ENCODE results near the gene CDC23.
A peak's percentile ranks its signal among the peaks of the same experiment; 100 is the strongest.
"Not testable (repeated sequence)": the region's sequence is repeated elsewhere in the genome, so short reads cannot be mapped to it uniquely, and the experiment has no call there.

Gene CDC23, protein sequence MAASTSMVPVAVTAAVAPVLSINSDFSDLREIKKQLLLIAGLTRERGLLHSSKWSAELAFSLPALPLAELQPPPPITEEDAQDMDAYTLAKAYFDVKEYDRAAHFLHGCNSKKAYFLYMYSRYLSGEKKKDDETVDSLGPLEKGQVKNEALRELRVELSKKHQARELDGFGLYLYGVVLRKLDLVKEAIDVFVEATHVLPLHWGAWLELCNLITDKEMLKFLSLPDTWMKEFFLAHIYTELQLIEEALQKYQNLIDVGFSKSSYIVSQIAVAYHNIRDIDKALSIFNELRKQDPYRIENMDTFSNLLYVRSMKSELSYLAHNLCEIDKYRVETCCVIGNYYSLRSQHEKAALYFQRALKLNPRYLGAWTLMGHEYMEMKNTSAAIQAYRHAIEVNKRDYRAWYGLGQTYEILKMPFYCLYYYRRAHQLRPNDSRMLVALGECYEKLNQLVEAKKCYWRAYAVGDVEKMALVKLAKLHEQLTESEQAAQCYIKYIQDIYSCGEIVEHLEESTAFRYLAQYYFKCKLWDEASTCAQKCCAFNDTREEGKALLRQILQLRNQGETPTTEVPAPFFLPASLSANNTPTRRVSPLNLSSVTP

DNA sequence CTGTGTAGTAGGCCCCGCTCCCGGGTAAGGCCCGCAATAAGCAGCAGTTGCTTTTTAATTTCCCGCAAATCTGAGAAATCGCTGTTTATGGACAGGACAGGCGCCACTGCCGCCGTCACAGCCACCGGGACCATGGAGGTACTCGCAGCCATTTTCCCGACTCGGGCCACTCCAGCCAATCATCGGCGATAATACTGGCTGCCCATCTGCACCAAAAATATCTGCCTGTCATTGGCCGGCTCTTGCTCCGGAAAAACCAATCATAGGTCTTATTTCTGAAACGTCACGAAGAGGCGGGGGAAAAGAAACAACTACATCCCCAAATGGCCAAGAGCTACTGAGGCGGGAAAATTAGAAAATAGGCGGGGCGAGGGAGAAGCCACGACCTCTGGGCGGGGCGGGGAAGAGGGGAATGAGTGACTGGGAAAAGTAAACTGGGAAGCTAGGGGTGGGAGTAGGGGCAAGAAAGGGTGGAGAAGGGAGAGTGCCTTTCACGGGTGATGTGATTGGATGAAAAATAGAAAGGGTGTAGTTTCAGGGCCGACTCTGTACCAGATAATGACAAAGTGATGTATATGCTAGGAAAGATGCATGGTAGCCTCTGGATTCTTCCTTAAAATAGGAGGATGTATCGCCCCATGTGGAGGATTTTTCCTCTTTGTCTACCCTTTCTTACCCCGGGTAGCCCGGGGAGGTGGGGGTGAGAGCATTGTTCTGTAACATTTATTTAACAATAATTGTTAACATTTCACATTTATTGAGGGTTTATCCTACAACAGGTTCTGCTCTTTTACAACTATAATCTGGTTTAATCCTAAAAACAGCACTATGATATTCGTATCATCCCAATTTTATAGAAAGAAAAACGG is at the start of gene CDC23:
TSS of gene CDC23 (minus strand) at position 163 of the 869 bp plus-strand sequence. CDS start at position 152, 11 bp downstream.
- DNase-seq = peak; percentile 93 to 96

GRCh38 chr5:138258704-138259292 is 45.7 kb upstream of the CDC23 start:
- DNase-seq = no peak

DNA sequence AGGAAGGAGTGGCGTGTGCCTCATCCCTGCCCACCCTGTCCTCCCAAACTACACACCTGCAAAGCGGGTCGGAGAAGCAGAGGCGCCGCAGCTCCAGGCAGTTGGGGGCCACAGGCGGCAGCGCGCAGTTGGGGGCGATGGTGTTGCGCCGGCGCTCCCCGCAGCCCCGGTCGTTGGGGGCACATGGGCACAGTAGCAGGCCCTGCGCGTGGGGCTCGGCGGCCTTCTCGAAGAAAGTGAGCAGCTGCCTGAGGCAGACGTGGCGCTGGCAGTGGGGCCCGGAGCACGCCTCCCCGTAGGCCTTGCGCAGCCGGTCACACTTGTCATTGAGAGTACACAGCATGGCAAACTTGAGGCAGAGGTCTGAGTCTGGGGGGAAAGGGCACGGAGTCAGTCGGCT is 44.5 kb upstream of the CDC23 start:
- no peak for DNase-seq

DNA sequence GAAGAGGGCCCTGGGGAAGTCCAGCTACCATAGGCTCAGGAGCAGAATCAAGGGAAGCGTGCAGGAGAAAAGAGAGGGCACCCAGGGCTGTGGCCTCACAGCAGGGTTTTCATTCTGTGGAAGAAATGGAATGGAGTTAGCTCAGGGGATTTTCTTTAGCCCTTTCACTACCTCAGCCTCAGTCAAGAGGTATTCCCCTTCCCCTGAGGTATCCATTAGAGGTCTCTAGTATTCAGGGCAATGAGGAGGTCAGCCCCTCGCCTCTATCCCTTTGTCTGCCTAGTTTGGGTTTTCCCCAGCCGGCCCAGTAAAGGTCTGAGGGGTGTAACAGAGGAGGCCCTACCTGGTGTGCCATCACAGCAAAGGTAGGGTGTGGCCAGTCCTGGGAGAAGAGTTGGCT is 39.8 kb upstream of the CDC23 start:
- no peak for DNase-seq

DNA sequence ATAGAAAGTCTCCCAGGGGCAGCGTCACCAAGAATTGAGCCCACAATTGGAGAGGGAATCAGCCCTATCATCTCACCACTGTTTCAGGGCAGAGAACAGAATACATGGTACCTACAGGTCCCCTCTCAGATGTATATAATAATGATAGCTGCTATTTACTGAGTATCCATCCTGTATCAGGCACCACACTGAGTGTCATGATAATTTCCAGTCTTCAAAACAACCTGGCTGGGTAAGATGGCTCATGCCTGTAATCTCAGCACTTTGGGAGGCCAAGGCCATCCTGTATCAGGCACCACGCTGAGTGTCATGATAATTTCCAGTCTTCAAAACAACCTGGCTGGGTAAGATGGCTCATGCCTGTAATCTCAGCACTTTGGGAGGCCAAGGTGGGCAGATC is 34.7 kb upstream of the CDC23 start:
- DNase-seq = not testable (repeated sequence)

GRCh38 chr5:138246822-138247221 is 33.7 kb upstream of the CDC23 start:
- DNase-seq = no peak

DNA sequence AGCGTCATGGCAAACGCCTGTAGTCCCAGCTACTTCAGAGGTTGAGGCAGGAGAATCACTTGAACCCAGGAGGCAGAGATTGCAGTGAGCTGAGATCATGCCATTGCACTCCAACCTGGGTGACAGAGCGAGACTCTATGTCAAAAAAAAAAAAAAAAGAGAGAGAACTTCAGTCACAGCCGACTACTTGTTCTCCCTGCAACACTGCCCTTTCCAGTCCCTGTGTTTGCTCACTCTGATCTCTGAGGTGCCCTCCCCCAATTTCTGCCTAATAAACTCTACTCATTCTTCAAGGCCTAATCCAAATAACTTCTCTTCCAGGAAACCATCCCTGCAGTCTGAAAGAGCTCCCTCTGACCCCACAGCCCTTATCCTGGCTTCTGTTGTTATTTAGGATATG is 33.2 kb upstream of the CDC23 start:
- DNase-seq = no peak

GRCh38 chr5:138245717-138246116 is 32.6 kb upstream of the CDC23 start:
- no peak for DNase-seq

- no peak for DNase-seq
These were observed 30.7 kb upstream of the CDC23 start for GRCh38 chr5:138243794-138244193.

- DNase-seq = peak in 1 of 2 experiments; percentile 8
These were observed 28.8 kb upstream of the CDC23 start for GRCh38 chr5:138241688-138242571.

DNA sequence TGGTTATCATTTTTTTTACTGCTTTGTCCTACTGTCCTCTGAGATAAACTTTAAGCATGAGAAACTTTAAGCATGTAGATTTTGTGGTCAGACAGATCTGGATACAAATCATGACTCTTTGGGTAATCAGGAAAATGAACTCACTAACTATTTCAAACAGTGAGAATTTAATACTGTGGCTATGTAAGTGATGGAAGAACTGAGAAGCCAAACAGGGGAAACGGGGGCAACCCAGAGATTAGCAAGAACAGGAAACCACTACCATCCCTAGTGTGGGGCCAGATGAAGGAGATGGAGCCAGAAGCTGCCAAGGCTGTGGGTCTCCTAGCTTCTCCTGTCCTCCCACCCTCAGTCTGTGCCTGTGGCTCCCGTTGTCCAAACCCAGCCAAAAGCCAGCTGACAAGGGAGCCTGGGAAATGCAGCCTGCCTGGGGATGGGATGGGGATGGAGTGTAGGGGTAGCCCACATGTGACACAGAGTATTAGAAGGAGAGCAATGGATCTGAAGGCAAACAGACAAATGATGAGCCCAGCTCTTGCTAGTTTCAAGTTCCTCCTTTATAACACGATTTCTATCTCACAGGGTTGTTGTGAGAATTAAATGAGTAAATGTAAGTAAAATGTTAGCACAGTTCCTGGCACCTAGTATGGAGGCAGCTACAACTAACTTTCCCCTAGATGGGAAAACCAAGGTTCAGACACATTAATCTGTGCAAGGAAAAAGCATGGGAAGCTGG is 27.7 kb upstream of the CDC23 start:
- no peak for DNase-seq

DNA sequence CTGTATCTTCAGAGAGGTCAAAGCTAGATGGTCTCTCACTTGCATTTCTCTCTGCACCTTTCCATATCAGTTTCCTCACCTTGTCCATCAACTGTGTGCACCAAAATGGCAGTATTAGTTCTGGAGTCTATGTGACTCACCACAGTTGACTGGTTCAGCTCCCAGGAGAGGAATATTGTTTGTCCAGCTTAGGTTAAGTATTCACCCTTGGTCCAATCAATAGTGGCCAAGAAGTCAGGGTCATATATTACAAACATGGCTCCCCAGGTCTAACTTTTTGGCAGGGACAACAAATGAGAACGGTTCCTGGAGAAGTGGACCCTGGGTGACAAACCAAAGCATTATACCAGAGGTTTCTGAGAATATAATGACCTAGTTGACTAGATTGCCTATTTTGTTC is 24.9 kb upstream of the CDC23 start:
- no peak for DNase-seq

DNA sequence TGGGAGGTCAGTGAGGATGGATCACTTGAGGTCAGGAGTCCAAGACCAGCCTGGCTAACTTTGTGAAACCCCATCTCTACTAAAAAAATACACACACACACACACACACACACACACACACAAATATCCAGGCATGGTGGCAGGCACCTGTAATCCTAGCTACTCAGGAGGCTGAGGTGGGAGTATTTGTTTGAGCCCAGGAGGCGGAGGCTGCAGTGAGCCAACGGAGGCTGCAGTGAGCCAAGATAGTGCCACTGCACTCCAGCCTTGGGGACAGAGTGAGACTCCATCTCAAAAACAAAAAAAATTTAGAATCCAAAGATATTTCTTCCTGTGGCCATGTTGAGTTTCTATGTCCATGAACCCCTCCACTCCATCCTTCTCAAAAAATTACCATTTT is 21.5 kb upstream of the CDC23 start:
- no peak for DNase-seq

- no peak for DNase-seq
These were observed 20.2 kb upstream of the CDC23 start for GRCh38 chr5:138233280-138233679.

DNA sequence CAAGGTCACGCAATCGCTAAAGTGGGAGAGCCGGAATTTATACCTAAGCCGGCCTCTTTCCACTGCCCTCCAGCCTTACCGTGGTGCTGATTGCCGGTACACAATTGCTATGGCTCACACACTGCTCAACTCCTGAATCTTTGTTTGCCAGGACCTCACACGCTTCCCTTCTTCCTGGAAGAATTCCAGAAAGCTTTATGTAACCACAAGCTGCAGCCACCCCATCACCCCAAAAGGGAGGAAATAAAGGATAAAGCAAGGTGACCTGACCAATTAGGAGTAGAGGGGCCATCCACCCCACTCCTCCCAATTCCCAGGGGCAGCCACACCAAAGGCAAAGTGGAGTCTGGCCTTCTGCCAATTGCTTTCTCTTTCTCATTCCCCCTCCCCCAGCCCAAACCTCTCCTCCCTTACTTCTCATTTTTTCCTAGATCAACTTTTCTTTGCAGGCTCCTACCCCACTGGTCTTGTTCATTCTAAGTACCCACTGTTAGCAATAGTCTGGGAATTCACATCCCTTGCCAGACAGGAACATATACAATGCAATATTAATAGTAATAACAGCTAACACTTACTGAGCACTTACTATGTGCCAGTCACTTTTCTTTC is 18.0 kb upstream of the CDC23 start:
- DNase-seq = no peak

DNA sequence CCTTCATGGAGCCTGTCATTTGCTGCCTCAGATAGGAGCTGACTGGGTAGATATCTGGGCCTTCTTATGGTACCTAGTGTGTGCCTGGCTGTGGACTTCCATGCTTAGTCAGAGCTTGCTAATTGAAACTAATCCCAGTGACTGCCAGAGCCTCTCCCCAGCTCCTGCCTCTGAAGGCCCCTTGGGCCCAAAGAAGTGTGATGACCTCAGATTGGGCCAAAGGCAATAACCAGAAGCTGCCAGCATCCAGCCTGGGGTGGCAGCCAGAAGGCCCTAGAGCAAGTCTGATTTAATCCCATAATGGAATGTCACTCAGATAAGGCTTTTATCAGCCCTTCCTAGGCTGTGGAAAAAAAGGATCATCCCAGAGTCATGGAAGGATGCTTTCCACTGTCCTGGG is 17.1 kb upstream of the CDC23 start:
- DNase-seq = no peak

DNA sequence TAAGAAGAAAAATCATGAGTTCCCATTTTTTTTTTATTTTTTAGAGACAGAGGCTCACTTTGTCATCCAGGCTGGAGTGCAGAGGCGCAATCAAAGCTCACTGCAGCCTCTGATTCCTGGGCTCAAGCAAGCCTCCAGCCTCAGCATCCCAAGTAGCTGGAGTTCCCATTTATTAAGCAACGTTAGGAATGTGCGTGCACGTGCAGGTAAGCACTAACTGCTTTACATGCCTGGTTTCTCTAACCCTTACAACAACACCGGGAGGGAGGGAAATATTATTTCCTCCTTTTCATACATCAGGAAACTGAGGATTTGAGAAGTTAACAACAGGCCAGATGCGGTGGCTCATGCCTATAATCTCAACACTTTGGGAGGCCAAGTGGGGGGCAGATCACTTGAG is 16.3 kb upstream of the CDC23 start:
- no peak for DNase-seq

DNA sequence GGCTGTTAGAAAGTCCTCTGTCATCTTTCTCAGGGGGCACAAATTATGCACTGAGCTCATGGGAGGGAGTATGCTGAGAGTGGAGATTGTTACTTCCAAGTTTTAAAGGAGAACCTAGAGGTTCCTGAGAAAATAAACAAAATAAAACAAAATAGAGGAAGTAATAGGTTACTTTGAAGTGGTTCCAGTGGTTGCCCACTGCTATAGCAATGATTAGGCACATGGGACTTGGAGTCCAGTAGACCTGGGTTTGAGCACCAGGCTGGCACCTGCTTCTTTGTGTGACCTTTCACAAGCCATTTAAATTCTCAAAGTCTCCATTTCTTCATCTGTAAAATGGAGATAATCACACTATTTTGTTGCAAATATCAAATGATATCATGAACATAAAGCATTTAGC is 13.8 kb upstream of the CDC23 start:
- no peak for DNase-seq

DNA sequence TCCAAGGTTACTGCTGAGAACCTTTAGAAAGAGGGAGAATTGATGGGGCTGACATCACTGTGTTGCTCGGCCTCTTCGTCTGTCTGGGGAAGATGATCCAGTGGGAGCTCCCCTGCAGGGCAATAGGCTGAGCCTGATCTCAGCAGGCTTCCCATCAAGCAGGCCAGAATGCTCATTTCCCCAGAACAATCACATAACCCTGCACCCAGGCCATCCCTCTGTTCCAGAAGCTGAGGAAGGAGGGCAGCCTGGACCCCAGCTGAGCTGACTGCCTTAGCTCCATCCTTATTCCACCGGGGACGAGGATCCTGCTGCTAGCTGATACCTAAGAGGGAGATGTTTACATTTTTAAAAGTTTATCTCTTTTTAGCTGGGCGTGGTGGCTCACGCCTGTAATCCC is 11.6 kb upstream of the CDC23 start:
- no peak for DNase-seq

GRCh38 chr5:138223532-138223931 is 10.4 kb upstream of the CDC23 start:
- no peak for DNase-seq

GRCh38 chr5:138216799-138217198 is 3.7 kb upstream of the CDC23 start:
- DNase-seq = no peak
